HepG2 (cell line): ENCODE measurements around the gene NAA25. TPM values are rescaled to one million over a fixed set of nuclear protein-coding genes. Genes with fewer than 3 reads are reported as not detected.

Experiments used
- ETV6 ChIP-seq: sonication (generic); formaldehyde crosslinking; conservative IDR thresholded peaks from 2 replicates; pipeline ENCODE4 v1.4.0; 2020; ENCODE audit warnings: missing genetic modification reagents
- KDM2A ChIP-seq: sonication (generic); formaldehyde crosslinking; IDR thresholded peaks from 2 replicates; pipeline ENCODE4 v1.4.0; 2020; ENCODE audit warnings: low read depth, missing genetic modification reagents, borderline replicate concordance
- KLF15 ChIP-seq: sonication (generic); formaldehyde crosslinking; IDR thresholded peaks from 2 replicates; pipeline ENCODE4 v1.8.1; 2023; ENCODE audit warnings: borderline replicate concordance, mild to moderate bottlenecking, inconsistent platforms, missing genetic modification reagents, mixed read lengths
- MBNL3 ChIP-seq: fragments of 250-450 bp; sonication (Bioruptor Pico); conservative IDR thresholded peaks from 2 replicates; pipeline ENCODE4 v1.8.0; 2022; ENCODE audit warnings: mild to moderate bottlenecking, inconsistent platforms
- MTA1 ChIP-seq: sonication (generic); formaldehyde crosslinking; IDR thresholded peaks from 2 replicates; pipeline ENCODE4 v1.4.0; 2020; ENCODE audit warnings: missing genetic modification reagents, mild to moderate bottlenecking, borderline replicate concordance
- REPIN1 ChIP-seq: sonication (generic); formaldehyde crosslinking; IDR thresholded peaks from 2 replicates; pipeline ENCODE4 v1.8.0; 2022; ENCODE audit warnings: missing genetic modification reagents, low read depth, mild to moderate bottlenecking, borderline replicate concordance
- RORA ChIP-seq: sonication (generic); formaldehyde crosslinking; IDR thresholded peaks from 2 replicates; pipeline ENCODE4 v1.5.0; 2020; ENCODE audit warnings: mild to moderate bottlenecking, missing genetic modification reagents, moderate library complexity
- ZNF20 ChIP-seq: sonication (generic); formaldehyde crosslinking; IDR thresholded peaks from 2 replicates; pipeline ENCODE4 v1.4.0; 2020; ENCODE audit warnings: mild to moderate bottlenecking, moderate library complexity, missing genetic modification reagents
- polyA plus RNA-seq, 8 experiments: library from polyadenylated mRNA; depleted of rRNA in 3 of 8; stranded (reverse) in 7 of 8; unstranded in 1 of 8; fragments of >200 nt; fragmentation: Illumina TruSeq in 4 of 8; extraction: Trizol in 4 of 8; gene quantifications; 2 replicates each; pipeline versions ENCODE4 v1.2.1 to v1.2.3, GENCODE V29; 2011 to 2016; ENCODE audit warnings: low read depth in 4 of 8, missing spikeins in 1 of 8, mixed read lengths in 1 of 8; ENCODE audit not compliant: insufficient read depth in 1 of 8
- total RNA-seq, 5 experiments: library from RNA; depleted of rRNA; stranded (reverse); fragments of >200 nt; fragmentation: Illumina TruSeq; extraction: Trizol; gene quantifications; 2 replicates each; pipeline ENCODE4 v1.2.3, GENCODE V29; 2016; ENCODE audit warnings: low read depth in 1 of 5
- TF ChIP-seq, protein P1 (sequence below): sonication (generic); formaldehyde crosslinking; IDR thresholded peaks from 2 replicates; pipeline ENCODE4 v1.4.0; 2020; ENCODE audit warnings: missing genetic modification reagents, borderline replicate concordance
- TF ChIP-seq, protein P2 (sequence below): sonication (generic); formaldehyde crosslinking; IDR thresholded peaks from 2 replicates; pipeline ENCODE4 v1.4.0; 2020; ENCODE audit warnings: low read depth, mild to moderate bottlenecking, missing genetic modification reagents
- TF ChIP-seq, protein P3 (sequence below): sonication (generic); formaldehyde crosslinking; IDR thresholded peaks from 2 replicates; pipeline ENCODE4 v1.4.0; 2020; ENCODE audit warnings: missing genetic modification reagents; ENCODE audit errors: not compliant biosample characterization
- TF ChIP-seq, protein P4 (sequence below): IDR thresholded peaks from 2 replicates; pipeline ENCODE4 v1.6.1; 2016; ENCODE audit warnings: missing compliant biosample characterization, missing genetic modification reagents, borderline replicate concordance
- TF ChIP-seq, protein P5 (sequence below): sonication (generic); formaldehyde crosslinking; IDR thresholded peaks from 2 replicates; pipeline ENCODE4 v1.4.0; 2020; ENCODE audit warnings: missing genetic modification reagents, borderline replicate concordance
- TF ChIP-seq, protein P6 (sequence below): sonication (generic); formaldehyde crosslinking; IDR thresholded peaks from 2 replicates; pipeline ENCODE4 v1.8.1; 2023; ENCODE audit warnings: mild to moderate bottlenecking, moderate library complexity, missing genetic modification reagents

Gene NAA25
- total and polyA plus RNA-seq, 2 of the 13 experiments (the other 11 are each of a cell fraction or from before 2014, with no cell fraction given): 11.4 to 32.0 TPM

DNA sequence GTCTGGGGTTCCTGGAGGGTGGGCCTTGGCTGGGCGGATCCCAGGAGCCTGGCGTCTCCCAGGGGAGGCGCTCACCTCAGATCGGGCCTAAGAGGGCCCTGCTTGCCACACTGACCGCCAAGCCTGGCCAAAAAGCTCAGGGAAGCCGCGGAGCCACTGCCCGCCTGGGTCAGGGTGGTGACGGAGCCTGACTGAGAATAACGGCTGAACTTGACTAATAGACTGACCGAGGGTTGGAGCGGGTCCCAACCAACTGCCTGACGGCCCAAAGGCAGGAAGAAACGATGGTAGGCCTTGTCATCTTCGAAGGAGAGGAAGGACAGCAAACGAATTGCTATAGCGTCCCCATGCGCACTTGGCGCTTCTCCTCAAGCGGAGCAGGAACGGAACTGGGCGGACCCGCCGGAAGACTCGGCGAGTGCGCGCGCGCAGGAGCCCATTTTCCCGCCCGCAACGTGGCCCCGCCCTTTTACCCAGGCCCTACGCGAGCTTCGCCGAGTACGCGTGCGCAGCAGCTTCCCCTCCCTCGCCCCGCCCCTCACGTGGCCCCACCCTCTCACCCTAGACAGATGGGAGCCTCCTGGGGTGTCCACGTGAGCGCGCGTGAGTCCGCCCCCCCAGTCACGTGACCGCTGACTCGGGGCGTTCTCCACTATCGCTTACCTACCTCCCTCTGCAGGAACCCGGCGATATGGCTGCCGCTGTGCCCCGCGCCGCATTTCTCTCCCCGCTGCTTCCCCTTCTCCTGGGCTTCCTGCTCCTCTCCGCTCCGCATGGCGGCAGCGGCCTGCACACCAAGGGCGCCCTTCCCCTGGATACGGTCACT, 95.6 kb downstream of the NAA25 start, which contains the start of the genes ERP29 and TMEM116 (continued):
- TF ChIP-seq RORA: no peak
- TF ChIP-seq KDM2A: peak; percentile 67
- TF ChIP-seq, protein P1, sequence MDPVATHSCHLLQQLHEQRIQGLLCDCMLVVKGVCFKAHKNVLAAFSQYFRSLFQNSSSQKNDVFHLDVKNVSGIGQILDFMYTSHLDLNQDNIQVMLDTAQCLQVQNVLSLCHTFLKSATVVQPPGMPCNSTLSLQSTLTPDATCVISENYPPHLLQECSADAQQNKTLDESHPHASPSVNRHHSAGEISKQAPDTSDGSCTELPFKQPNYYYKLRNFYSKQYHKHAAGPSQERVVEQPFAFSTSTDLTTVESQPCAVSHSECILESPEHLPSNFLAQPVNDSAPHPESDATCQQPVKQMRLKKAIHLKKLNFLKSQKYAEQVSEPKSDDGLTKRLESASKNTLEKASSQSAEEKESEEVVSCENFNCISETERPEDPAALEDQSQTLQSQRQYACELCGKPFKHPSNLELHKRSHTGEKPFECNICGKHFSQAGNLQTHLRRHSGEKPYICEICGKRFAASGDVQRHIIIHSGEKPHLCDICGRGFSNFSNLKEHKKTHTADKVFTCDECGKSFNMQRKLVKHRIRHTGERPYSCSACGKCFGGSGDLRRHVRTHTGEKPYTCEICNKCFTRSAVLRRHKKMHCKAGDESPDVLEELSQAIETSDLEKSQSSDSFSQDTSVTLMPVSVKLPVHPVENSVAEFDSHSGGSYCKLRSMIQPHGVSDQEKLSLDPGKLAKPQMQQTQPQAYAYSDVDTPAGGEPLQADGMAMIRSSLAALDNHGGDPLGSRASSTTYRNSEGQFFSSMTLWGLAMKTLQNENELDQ (CRISPR knock-in tag): no peak
- TF ChIP-seq, protein P2, sequence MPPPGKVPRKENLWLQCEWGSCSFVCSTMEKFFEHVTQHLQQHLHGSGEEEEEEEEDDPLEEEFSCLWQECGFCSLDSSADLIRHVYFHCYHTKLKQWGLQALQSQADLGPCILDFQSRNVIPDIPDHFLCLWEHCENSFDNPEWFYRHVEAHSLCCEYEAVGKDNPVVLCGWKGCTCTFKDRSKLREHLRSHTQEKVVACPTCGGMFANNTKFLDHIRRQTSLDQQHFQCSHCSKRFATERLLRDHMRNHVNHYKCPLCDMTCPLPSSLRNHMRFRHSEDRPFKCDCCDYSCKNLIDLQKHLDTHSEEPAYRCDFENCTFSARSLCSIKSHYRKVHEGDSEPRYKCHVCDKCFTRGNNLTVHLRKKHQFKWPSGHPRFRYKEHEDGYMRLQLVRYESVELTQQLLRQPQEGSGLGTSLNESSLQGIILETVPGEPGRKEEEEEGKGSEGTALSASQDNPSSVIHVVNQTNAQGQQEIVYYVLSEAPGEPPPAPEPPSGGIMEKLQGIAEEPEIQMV (CRISPR knock-in tag): peak; percentile 90
- TF ChIP-seq MBNL3 (CRISPR knock-in tag): no peak
- TF ChIP-seq, protein P3, sequence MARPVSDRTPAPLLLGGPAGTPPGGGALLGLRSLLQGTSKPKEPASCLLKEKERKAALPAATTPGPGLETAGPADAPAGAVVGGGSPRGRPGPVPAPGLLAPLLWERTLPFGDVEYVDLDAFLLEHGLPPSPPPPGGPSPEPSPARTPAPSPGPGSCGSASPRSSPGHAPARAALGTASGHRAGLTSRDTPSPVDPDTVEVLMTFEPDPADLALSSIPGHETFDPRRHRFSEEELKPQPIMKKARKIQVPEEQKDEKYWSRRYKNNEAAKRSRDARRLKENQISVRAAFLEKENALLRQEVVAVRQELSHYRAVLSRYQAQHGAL (CRISPR knock-in tag): peak; percentile 88
- TF ChIP-seq ZNF20 (CRISPR knock-in tag): no peak; the same call in 1 of the 2 replicates
- 0 out of 2 replicates have a peak, but pooled peaks have one; percentile 57 for TF ChIP-seq KLF15 (CRISPR knock-in tag)
- TF ChIP-seq MTA1 (CRISPR knock-in tag): 0 out of 2 replicates have a peak, but pooled peaks have one; percentile 43
- TF ChIP-seq, protein P4, sequence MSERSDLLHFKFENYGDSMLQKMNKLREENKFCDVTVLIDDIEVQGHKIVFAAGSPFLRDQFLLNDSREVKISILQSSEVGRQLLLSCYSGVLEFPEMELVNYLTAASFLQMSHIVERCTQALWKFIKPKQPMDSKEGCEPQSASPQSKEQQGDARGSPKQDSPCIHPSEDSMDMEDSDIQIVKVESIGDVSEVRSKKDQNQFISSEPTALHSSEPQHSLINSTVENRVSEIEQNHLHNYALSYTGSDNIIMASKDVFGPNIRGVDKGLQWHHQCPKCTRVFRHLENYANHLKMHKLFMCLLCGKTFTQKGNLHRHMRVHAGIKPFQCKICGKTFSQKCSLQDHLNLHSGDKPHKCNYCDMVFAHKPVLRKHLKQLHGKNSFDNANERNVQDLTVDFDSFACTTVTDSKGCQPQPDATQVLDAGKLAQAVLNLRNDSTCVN: peak; percentile 1; the same call in 1 of the 2 replicates
- 0 out of 2 replicates have a peak, but pooled peaks have one; percentile 3 for TF ChIP-seq ETV6
- peak; percentile 94 for TF ChIP-seq REPIN1 (CRISPR knock-in tag)
- TF ChIP-seq, protein P5, sequence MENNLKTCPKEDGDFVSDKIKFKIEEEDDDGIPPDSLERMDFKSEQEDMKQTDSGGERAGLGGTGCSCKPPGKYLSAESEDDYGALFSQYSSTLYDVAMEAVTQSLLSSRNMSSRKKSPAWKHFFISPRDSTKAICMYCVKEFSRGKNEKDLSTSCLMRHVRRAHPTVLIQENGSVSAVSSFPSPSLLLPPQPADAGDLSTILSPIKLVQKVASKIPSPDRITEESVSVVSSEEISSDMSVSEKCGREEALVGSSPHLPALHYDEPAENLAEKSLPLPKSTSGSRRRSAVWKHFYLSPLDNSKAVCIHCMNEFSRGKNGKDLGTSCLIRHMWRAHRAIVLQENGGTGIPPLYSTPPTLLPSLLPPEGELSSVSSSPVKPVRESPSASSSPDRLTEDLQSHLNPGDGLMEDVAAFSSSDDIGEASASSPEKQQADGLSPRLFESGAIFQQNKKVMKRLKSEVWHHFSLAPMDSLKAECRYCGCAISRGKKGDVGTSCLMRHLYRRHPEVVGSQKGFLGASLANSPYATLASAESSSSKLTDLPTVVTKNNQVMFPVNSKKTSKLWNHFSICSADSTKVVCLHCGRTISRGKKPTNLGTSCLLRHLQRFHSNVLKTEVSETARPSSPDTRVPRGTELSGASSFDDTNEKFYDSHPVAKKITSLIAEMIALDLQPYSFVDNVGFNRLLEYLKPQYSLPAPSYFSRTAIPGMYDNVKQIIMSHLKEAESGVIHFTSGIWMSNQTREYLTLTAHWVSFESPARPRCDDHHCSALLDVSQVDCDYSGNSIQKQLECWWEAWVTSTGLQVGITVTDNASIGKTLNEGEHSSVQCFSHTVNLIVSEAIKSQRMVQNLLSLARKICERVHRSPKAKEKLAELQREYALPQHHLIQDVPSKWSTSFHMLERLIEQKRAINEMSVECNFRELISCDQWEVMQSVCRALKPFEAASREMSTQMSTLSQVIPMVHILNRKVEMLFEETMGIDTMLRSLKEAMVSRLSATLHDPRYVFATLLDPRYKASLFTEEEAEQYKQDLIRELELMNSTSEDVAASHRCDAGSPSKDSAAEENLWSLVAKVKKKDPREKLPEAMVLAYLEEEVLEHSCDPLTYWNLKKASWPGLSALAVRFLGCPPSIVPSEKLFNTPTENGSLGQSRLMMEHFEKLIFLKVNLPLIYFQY (CRISPR knock-in tag): 0 out of 2 replicates have a peak, but pooled peaks have one; percentile 51
- TF ChIP-seq, protein P6, sequence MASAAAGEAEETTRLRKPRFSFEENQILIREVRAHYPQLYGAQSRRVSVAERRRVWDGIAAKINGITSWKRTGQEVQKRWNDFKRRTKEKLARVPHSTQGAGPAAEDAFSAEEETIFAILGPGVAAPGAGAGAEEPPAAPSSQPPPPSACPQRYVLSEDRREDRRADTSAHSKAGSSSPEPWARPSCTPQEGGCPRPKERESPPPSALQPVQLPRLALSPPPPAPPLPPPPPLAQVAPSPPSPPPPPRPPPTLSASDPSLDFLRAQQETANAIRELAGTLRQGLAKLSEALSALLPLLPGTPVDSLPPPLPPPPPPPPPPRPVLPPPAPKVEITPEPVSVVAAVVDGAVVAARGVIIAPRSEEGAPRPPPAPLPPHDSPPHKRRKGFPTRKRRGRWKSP: peak; percentile 63; the same call in 1 of the 2 replicates
